Loucy (cell line): ENCODE results near the gene TFPT.

ENCODE experiments used
- EZH2phosphoT487 ChIP-seq: fragments of 200-600 bp; IDR thresholded peaks from 2 replicates; pipeline ENCODE4 v1.6.1; 2018; ENCODE audit warnings: antibody characterized with exemption, mild to moderate bottlenecking, moderate library complexity, borderline replicate concordance
- TF ChIP-seq, protein P1 (sequence below): fragments of 200-600 bp; sonication (generic); conservative IDR thresholded peaks from 2 replicates; pipeline ENCODE4 v1.5.1; 2014; ENCODE audit warnings: mild to moderate bottlenecking, antibody characterized with exemption, low read length

DNA sequence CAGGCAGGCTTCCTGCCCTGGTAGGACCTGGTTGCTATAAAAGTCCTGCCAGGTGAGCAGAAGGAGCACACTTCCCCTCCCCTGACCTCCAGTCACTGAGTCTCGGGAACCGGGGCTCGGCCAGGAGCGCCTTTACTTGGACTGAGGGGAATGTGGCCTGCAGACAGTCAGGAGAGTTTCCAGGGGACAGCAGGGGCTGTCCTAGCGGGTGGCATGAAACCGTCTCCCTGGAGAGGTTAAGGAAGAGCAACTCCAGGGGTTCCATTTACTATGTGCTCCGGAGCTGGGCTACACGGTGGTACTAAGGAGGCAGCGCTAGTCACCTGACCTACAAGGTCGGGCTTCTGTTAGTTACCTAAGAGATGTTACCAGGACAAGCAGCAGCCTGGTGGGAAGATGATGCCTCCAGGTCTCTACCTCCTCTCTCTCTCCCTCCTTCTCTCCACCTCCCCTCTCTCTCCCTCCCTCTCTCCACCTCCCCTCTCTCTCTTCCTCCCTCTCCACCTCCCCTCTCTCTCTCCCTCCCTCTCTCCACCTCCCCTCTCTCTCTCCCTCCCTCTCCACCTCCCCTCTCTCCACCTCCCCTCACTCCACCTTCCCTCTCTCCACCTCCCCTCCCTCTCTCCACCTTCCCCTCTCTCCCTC is 18.0 kb upstream of the TFPT start:
- TF ChIP-seq, protein P1, sequence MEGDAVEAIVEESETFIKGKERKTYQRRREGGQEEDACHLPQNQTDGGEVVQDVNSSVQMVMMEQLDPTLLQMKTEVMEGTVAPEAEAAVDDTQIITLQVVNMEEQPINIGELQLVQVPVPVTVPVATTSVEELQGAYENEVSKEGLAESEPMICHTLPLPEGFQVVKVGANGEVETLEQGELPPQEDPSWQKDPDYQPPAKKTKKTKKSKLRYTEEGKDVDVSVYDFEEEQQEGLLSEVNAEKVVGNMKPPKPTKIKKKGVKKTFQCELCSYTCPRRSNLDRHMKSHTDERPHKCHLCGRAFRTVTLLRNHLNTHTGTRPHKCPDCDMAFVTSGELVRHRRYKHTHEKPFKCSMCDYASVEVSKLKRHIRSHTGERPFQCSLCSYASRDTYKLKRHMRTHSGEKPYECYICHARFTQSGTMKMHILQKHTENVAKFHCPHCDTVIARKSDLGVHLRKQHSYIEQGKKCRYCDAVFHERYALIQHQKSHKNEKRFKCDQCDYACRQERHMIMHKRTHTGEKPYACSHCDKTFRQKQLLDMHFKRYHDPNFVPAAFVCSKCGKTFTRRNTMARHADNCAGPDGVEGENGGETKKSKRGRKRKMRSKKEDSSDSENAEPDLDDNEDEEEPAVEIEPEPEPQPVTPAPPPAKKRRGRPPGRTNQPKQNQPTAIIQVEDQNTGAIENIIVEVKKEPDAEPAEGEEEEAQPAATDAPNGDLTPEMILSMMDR = no peak
- no peak for TF ChIP-seq EZH2phosphoT487
